ENCODE results near the gene FSIP1.
"Not testable (repeated sequence)": the region's sequence is repeated elsewhere in the genome, so short reads cannot be mapped to it uniquely, and the experiment has no call there.

- TF ChIP-seq USF2 (CRISPR knock-in tag; IDR thresholded peaks at IDR 0.05); GABPB1 (CRISPR knock-in tag; IDR thresholded peaks at IDR 0.05); CTCF (IDR thresholded peaks at IDR 0.05); ZNF138 (CRISPR knock-in tag; conservative IDR thresholded peaks at IDR 0.05); MAX (CRISPR knock-in tag; IDR thresholded peaks at IDR 0.05); JUN (CRISPR knock-in tag; IDR thresholded peaks at IDR 0.05); KAT7 (CRISPR knock-in tag; IDR thresholded peaks at IDR 0.05; ENCODE audit: borderline replicate concordance); NR3C1 (CRISPR knock-in tag; conservative IDR thresholded peaks at IDR 0.05; ENCODE audit: low read depth); NFYB (CRISPR knock-in tag; conservative IDR thresholded peaks at IDR 0.05; ENCODE audit: low read depth); MXD4 (CRISPR knock-in tag; IDR thresholded peaks at IDR 0.05; ENCODE audit: borderline replicate concordance); TEAD4 (CRISPR knock-in tag; IDR thresholded peaks at IDR 0.05): not testable (repeated sequence)
- TF ChIP-seq, protein P1, sequence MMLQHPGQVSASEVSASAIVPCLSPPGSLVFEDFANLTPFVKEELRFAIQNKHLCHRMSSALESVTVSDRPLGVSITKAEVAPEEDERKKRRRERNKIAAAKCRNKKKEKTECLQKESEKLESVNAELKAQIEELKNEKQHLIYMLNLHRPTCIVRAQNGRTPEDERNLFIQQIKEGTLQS (CRISPR knock-in tag; conservative IDR thresholded peaks at IDR 0.05), result not testable (repeated sequence)
Observed at GRCh38 chr15:39812651-39813050, 30.0 kb upstream of the FSIP1 start.
